Stimulated activated CD4-positive, alpha-beta T cell treated with anti-CD3 and anti-CD28 coated beads, TNF-alpha, amount 100 ng/mL, for 4 hours (primary cell): ENCODE results near the gene LDHAL6A.
"Not testable (repeated sequence)": the region's sequence is repeated elsewhere in the genome, so short reads cannot be mapped to it uniquely, and the experiment has no call there.

Source experiments
- DNase-seq, 3 experiments: peaks; one replicate each; pipeline ENCODE4 v3.0.0-alpha.2; 2020; ENCODE audit warnings: low read depth in 3 of 3

The LDHAL6A gene

GRCh38 chr11:18455686-18456372, at the start of gene LDHAL6A:
TSS of gene LDHAL6A (plus strand) at chr11:18455856. CDS start at chr11:18456681, 825 bp downstream.
- no peak for DNase-seq

- DNase-seq: not testable (repeated sequence)
Observed at GRCh38 chr11:18407400-18407799, 48.3 kb upstream of the LDHAL6A start.

- no peak for DNase-seq
Observed at GRCh38 chr11:18408558-18409291, 46.9 kb upstream of the LDHAL6A start.

DNA sequence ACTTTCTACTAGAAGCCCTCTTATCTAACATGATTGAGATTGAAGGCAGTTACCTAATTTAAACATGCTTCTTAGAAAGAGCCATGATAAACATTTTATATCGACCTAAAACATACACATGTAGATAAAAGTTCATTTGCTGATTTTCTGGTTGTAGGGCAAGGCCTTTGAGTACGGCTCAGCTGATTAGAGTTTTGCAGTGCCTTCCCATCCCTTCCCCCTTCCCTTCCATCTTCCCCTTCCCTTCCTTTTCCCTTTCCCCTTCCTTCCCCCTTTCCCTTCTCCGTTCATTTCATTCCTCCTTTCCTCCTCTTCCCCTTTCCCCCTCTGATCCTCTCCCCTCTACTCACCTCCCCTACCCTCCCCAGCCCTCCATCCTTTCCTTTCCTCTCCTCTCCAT, 39.2 kb upstream of the LDHAL6A start:
- DNase-seq: no peak

DNA sequence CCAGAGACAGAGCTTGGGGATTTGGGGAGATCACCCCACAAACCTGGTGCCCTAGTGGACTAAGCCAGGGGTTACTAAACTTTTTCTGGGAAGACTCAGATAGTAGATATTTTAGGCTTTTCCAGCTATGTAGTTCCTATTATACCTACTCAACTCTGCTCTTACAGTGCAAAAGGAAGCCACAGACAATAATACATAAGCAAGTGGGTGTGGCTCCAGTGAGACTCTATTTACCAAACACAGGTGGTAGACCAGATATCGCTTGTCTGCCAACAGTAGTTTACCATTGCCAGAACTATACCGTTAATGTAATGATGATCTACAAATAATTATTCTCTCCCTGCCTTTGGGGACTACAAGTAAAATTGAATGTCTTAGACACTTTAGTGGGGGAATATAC, 36.6 kb upstream of the LDHAL6A start:
- DNase-seq: no peak

- DNase-seq: no peak
Observed at GRCh38 chr11:18420067-18420466, 35.6 kb upstream of the LDHAL6A start.

DNA sequence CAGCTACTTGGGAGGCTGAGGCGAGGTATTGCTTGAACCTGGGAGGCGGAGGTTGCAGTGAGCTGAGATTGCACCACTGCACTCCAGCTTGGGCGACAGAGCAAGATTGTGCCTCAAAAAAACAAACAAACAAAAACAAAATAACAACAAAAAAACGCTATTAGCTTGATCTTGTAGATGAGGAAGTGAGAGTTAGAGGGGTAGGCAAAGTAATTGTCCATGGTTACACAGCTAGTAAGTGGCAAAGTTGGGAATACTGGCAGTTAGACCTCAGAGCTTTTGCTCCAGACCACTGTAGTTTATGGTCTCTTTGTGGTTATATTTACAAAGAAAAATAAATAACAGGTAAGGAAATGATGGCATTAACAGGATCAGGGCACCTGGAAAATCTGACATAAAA, 28.4 kb upstream of the LDHAL6A start:
- DNase-seq: no peak

DNA sequence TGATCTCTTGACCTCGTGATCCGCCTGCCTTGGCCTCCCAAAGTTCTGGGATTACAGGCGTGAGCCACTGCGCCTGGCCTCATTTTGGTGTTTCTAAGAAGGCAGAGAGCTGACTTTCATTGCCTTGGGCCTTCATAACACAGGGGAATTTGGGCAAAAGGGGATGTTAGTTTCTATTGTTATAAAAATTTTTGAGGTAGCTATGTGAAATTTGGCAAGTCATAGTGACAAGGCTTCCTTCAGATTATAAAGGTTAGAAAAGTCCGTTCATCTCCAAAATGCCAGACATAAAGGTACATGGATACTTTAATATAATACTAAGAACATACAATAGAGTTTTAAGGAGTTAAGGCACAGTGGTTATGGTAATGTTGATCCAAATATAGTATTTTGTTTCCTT, 26.3 kb upstream of the LDHAL6A start:
- DNase-seq: no peak

- DNase-seq: no peak
Observed at GRCh38 chr11:18438691-18439090, 17.0 kb upstream of the LDHAL6A start.

GRCh38 chr11:18449251-18449650, 6.4 kb upstream of the LDHAL6A start:
- no peak for DNase-seq

DNA sequence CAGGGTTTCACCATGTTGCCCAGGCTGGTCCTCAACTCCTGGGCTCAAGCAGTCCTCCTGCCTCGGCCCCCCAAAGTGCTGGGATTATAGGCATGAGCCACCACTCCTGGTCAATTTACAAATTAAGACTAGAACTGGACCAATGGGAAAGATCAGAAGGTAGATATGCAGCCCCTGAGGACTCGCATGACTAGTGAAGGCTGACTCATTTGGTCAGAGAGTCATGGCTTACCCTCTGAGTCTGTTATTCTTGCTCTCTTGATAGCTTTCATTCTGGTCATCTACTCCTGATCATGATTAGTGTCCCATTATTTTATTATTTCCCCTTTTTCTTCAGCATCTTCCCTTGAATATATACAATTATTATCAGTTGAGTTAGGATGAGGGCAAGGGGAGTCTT, 2.7 kb upstream of the LDHAL6A start:
- DNase-seq: no peak

GRCh38 chr11:18457450-18457849, 1.8 kb downstream of the LDHAL6A start:
- DNase-seq: no peak

DNA sequence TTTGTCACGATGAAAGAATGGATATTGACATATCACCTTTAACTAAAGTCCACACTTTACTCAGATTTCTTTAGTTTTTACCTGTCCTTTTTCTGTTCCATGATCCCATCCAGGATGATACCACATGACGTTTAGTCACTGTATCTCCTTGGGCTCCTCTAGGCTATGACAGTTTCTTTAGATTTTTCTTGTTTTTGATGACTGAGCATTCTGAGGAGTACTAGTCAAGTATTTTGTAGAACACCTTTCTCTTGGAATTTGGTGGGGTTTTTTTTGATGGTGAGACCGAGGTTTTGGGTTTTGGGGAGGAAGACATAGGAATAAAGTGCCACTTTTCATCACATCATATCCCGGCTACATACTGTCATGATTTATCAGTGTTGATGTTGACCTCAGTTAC, 4.0 kb downstream of the LDHAL6A start:
- DNase-seq: no peak

- DNase-seq: no peak
Observed at GRCh38 chr11:18461909-18462308, 6.3 kb downstream of the LDHAL6A start.

- DNase-seq: no peak
Observed at GRCh38 chr11:18463439-18463838, 7.8 kb downstream of the LDHAL6A start.

- no peak for DNase-seq
Observed at GRCh38 chr11:18466402-18466801, 10.7 kb downstream of the LDHAL6A start.

DNA sequence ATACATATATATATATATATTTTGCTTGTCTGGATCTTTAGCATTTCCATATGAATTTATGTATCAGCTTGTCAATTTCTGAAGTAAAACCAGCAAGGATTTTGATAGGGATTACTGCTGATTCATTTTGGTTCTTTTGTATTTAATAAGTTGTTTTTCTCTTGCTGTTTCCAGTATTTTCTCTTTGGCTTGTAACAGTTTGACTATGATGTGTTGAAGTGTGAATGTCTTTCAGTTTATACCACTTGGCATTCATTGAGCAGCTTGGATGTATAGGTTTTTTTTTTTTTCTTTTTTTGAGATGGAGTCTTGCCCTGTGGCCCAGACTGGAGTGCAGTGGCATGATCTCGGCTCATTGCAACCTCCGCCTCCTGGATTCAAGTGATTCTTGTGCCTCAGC, 12.4 kb downstream of the LDHAL6A start:
- no peak for DNase-seq

GRCh38 chr11:18468961-18469360, 13.3 kb downstream of the LDHAL6A start:
- DNase-seq: no peak

DNA sequence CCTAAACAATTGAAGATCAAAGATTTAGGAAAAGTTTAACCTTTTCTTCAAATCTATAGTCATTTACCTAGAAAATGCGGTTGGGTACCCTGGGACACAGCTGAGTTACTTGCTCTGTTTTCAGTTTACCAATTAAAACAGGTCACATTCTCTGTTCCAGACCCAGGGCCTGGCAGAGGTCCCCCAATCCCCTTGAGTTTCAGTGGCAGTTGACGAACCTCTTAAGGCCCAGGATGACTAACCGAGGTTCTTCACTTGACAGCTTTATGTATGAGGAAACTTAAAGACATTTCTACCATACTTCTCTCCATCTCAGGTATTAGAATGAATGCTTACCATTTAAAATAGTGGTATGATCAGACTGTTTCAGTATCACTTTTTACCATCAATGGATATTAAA, 16.3 kb downstream of the LDHAL6A start:
- no peak for DNase-seq

DNA sequence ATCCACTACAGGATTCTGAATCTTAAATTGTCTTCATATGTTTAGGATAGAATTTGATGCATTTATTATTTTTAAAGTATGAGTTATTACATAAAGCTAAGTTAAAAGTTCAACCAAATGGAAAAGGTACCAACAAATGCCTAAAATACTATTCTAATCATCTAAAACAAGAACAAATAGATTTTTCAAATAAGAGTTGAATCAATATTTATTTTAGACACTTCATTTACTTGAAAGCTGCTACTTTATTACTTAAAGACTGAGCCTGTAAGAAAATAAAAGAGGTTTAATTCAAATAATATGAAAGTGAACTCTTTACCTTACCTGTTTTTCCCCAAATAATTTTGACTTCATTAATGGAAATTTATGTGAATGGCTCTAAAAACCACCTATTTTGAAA, 16.9 kb downstream of the LDHAL6A start:
- DNase-seq: no peak

GRCh38 chr11:18479063-18479462, 23.4 kb downstream of the LDHAL6A start:
- no peak for DNase-seq

GRCh38 chr11:18485913-18486528, 30.4 kb downstream of the LDHAL6A start:
- no peak for DNase-seq

GRCh38 chr11:18490319-18490718, 34.7 kb downstream of the LDHAL6A start:
- DNase-seq: no peak
